ENCODE results near the gene TBC1D19. TPM values are rescaled to one million over a fixed set of nuclear protein-coding genes. Genes with fewer than 3 reads are reported as not detected.
"Not testable (repeated sequence)": the region's sequence is repeated elsewhere in the genome, so short reads cannot be mapped to it uniquely, and the experiment has no call there.

TBC1D19 gene
- total RNA-seq, 1 experiment from 2014 or later: 4.0 TPM

DNA sequence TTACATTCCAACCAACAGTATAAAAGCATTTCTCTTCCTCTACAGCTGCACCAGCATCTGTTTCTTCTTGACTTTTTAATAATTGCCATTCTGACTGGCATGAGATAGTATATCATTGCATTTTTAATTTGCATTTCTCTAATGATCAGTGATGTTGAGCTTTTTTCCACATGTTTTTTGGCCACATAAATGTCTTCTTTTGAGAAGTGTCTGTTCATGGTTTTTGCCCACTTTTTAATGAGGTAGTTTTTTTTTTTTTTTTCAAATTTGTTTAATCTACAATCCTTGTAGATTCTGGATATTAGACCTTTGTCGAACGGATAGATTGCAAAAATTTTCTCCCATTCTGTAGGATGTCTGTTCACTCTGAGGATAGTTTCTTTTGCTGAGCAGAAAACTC is 39.5 kb upstream of the TBC1D19 start:
- Histone ChIP-seq H3K9me2 (replicated peaks; ENCODE audit: low read length) (no peaks in the 10 kb centered on the region), H3K27ac (ENCODE audit: low read length) (no peak overlapping the region), H3K9me3 (ENCODE audit: low read length) (no peaks in the 10 kb centered on the region), H3K9ac (ENCODE audit: low read length) (no peak overlapping the region), H3F3A (ENCODE audit: low read length, unreplicated experiment) (no peaks in the 10 kb centered on the region), H3K4me2 (ENCODE audit: low read length) (no peak overlapping the region), H3K4me3 (ENCODE audit: low read length) (no peak overlapping the region), H3K27me3 (ENCODE audit: low read length) (no peaks in the 10 kb centered on the region), H4K20me1 (ENCODE audit: low read length) (no peaks in the 10 kb centered on the region), H3K4me1 (ENCODE audit: insufficient read depth, low read length) (no peaks in the 10 kb centered on the region), H3K36me3 (ENCODE audit: low read depth, low read length) (no peaks in the 10 kb centered on the region), H3K79me2 (ENCODE audit: low read length) (no peaks in the 10 kb centered on the region), H2AFZ (ENCODE audit: low read length) (no peak overlapping the region)
- DNase-seq (no peak), ATAC-seq (no peak)
- ChIA-PET POLR2A (ENCODE audit: unreplicated experiment) (no interaction called here), CTCF (no interaction called here)
- intact Hi-C loops (cut with micrococcal nuclease): no loop called here
- no peak for TF ChIP-seq EZH2 (IDR thresholded peaks at IDR 0.05; ENCODE audit: low read length, unreplicated experiment)
- TF ChIP-seq CTCF (conservative IDR thresholded peaks at IDR 0.05; ENCODE audit: low read depth, low read length): no peak
- no peak for TF ChIP-seq EZH2phosphoT487 (IDR thresholded peaks at IDR 0.05; ENCODE audit: borderline replicate concordance, low read length)
- no TSS peak for BruUV-seq (replicated peaks)

- BruUV-seq (replicated peaks); DNase-seq; H2AFZ ChIP-seq (ENCODE audit: low read length); H3K9me2 ChIP-seq (replicated peaks; ENCODE audit: low read length); H3F3A ChIP-seq (ENCODE audit: low read length, unreplicated experiment); H4K20me1 ChIP-seq (ENCODE audit: low read length); H3K4me1 ChIP-seq (ENCODE audit: insufficient read depth, low read length); H3K36me3 ChIP-seq (ENCODE audit: low read depth, low read length); ATAC-seq; intact Hi-C loops (cut with micrococcal nuclease); H3K27me3 ChIP-seq (ENCODE audit: low read length); CTCF ChIA-PET; POLR2A ChIA-PET (ENCODE audit: unreplicated experiment); H3K9ac ChIP-seq (ENCODE audit: low read length); H3K4me3 ChIP-seq (ENCODE audit: low read length); H3K27ac ChIP-seq (ENCODE audit: low read length); H3K4me2 ChIP-seq (ENCODE audit: low read length); H3K79me2 ChIP-seq (ENCODE audit: low read length); H3K9me3 ChIP-seq (ENCODE audit: low read length): not testable (repeated sequence)
These were observed 35.5 kb upstream of the TBC1D19 start for GRCh38 chr4:26548379-26548778.

- intact Hi-C loops (cut with micrococcal nuclease): no loop called here
These were observed 26.7 kb upstream of the TBC1D19 start for GRCh38 chr4:26557164-26557563.

More at GRCh38 chr4:26557164-26557563, 26.7 kb upstream of the TBC1D19 start:
- Histone ChIP-seq H3K36me3 (ENCODE audit: low read depth, low read length) (no peaks in the 10 kb centered on the region), H3K27ac (ENCODE audit: low read length) (no peak overlapping the region), H3K9me2 (replicated peaks; ENCODE audit: low read length) (no peaks in the 10 kb centered on the region), H3F3A (ENCODE audit: low read length, unreplicated experiment) (no peaks in the 10 kb centered on the region), H3K4me1 (ENCODE audit: insufficient read depth, low read length) (no peaks in the 10 kb centered on the region), H2AFZ (ENCODE audit: low read length) (no peak overlapping the region), H3K4me3 (ENCODE audit: low read length) (no peak overlapping the region), H3K79me2 (ENCODE audit: low read length) (no peaks in the 10 kb centered on the region), H3K9me3 (ENCODE audit: low read length) (no peaks in the 10 kb centered on the region), H4K20me1 (ENCODE audit: low read length) (no peaks in the 10 kb centered on the region), H3K9ac (ENCODE audit: low read length) (no peak overlapping the region), H3K27me3 (ENCODE audit: low read length) (no peaks in the 10 kb centered on the region), H3K4me2 (ENCODE audit: low read length) (no peak overlapping the region)
- ChIA-PET POLR2A (ENCODE audit: unreplicated experiment) (no interaction called here), CTCF (no interaction called here)
- peak; percentile 20 for DNase-seq
- ATAC-seq: no peak
- no TSS peak for BruUV-seq (replicated peaks)
- TF ChIP-seq EZH2 (IDR thresholded peaks at IDR 0.05; ENCODE audit: low read length, unreplicated experiment): no peak
- no peak for TF ChIP-seq EZH2phosphoT487 (IDR thresholded peaks at IDR 0.05; ENCODE audit: borderline replicate concordance, low read length)
- TF ChIP-seq CTCF (conservative IDR thresholded peaks at IDR 0.05; ENCODE audit: low read depth, low read length): no peak

Data from PC-3 (cell line).